HEK293T (cell line): ENCODE data around the gene TSPAN5.

ENCODE experiments used
- ARNT ChIP-seq: fragments of 450-650 bp; IDR thresholded peaks from 2 replicates; pipeline ENCODE4 v1.6.1; 2017; ENCODE audit warnings: mild to moderate bottlenecking
- BHLHE40 ChIP-seq: fragments of 450-650 bp; IDR thresholded peaks from 2 replicates; pipeline ENCODE4 v1.6.1; 2016; ENCODE audit warnings: mild to moderate bottlenecking, moderate library complexity, borderline replicate concordance
- ELF4 ChIP-seq: fragments of 450-650 bp; IDR thresholded peaks from 2 replicates; pipeline ENCODE4 v1.6.1; 2017; ENCODE audit warnings: antibody characterized with exemption
- FOXM1 ChIP-seq: fragments of 450-650 bp; IDR thresholded peaks from 2 replicates; pipeline ENCODE4 v1.6.1; 2017; ENCODE audit warnings: mild to moderate bottlenecking, borderline replicate concordance
- L3MBTL2 ChIP-seq: fragments of 450-650 bp; conservative IDR thresholded peaks from 2 replicates; pipeline ENCODE4 v1.6.1; 2016; ENCODE audit warnings: mild to moderate bottlenecking
- NFRKB ChIP-seq: fragments of 450-650 bp; IDR thresholded peaks from 2 replicates; pipeline ENCODE4 v1.6.1; 2016; ENCODE audit warnings: mild to moderate bottlenecking, moderate library complexity
- SP1 ChIP-seq: fragments of 450-650 bp; IDR thresholded peaks from 2 replicates; pipeline ENCODE4 v1.6.1; 2017
- SUZ12 ChIP-seq: fragments of 450-650 bp; IDR thresholded peaks from 2 replicates; pipeline ENCODE4 v1.6.1; 2016; ENCODE audit warnings: mild to moderate bottlenecking
- TARDBP ChIP-seq: fragments of 450-650 bp; IDR thresholded peaks from 2 replicates; pipeline ENCODE4 v1.6.1; 2016
- ZNF384 ChIP-seq: fragments of 450-650 bp; IDR thresholded peaks from 2 replicates; pipeline ENCODE4 v1.6.1; 2016

GRCh38 chr4:98493296-98493695, 165.1 kb downstream of the TSPAN5 start:
- TF ChIP-seq L3MBTL2 (no peak), FOXM1 (no peak), SP1 (no peak), ELF4 (no peak), ARNT (no peak), TARDBP (no peak), ZNF384 (no peak), SUZ12 (no peak), NFRKB (no peak), BHLHE40 (no peak)
